Naive thymus-derived CD4-positive, alpha-beta T cell (primary cell): ENCODE measurements around the gene ZNF462. TPM values are rescaled to one million over a fixed set of nuclear protein-coding genes. Genes with fewer than 3 reads are reported as not detected.

Experiments
- ATAC-seq: fragments of 150-1000 bp; cut with Tn5 transposase; 2 replicates; pipeline ENCODE4 v1.10.0; 2021; ENCODE audit warnings: mild to moderate bottlenecking, moderate library complexity
- CTCF ChIA-PET: fragments of 350-600 bp; sonication (Branson Sonifier 250); formaldehyde crosslinking; loops from one replicate; lab custom pipeline; 2021; ENCODE audit warnings: antibody characterized with exemption; lab: Charles Lee
- POLR2A ChIA-PET: fragments of 350-600 bp; sonication (Branson Sonifier 250); formaldehyde crosslinking; loops from one replicate; lab custom pipeline; 2021; ENCODE audit warnings: antibody characterized with exemption, inconsistent platforms; lab: Charles Lee
- DNase-seq, 9 donors: peaks; one replicate each; pipeline versions ENCODE4 v3.0.0 to v3.0.0-alpha.2; 2020 to 2022; ENCODE audit warnings: mixed read lengths in 1 of 9
- H3K27ac ChIP-seq: one replicate; pipeline ENCODE4 v1.7.0; 2013; ENCODE audit warnings: mild to moderate bottlenecking, low read depth, low read length, moderate library complexity
- H3K27me3 ChIP-seq, 2 donors: one replicate each; pipeline ENCODE4 v1.7.0; 2013; ENCODE audit warnings: low read length in 2 of 2, mild to moderate bottlenecking in 2 of 2, moderate library complexity in 2 of 2; ENCODE audit not compliant: control insufficient read depth in 2 of 2, insufficient read depth in 2 of 2
- H3K36me3 ChIP-seq, 3 experiments: 1 replicate in 2 of 3; 2 replicates in 1 of 3; pipeline ENCODE4 v1.7.0; 2013; ENCODE audit warnings: low read length in 3 of 3, mild to moderate bottlenecking in 3 of 3, moderate library complexity in 1 of 3; ENCODE audit not compliant: insufficient read depth in 3 of 3, control insufficient read depth in 2 of 3
- H3K4me1 ChIP-seq, 2 donors: one replicate each; pipeline ENCODE4 v1.7.0; 2013; ENCODE audit warnings: low read length in 2 of 2, mild to moderate bottlenecking in 2 of 2, moderate library complexity in 1 of 2; ENCODE audit not compliant: control insufficient read depth in 2 of 2, insufficient read depth in 2 of 2
- H3K4me3 ChIP-seq: 2 replicates; pipeline ENCODE4 v1.7.0; 2013; ENCODE audit warnings: mild to moderate bottlenecking, low read length
- H3K9me3 ChIP-seq, 3 experiments: 1 replicate in 2 of 3; 2 replicates in 1 of 3; pipeline ENCODE4 v1.7.0; 2013; ENCODE audit warnings: low read length in 3 of 3; ENCODE audit not compliant: control insufficient read depth in 2 of 3
- H3K27ac Mint-ChIP-seq, 9 donors: one replicate each; pipeline ENCODE4 v1.8.0; 2020 to 2022; ENCODE audit warnings: mixed read lengths in 9 of 9, mild to moderate bottlenecking in 8 of 9, moderate library complexity in 5 of 9, inconsistent platforms in 2 of 9
- H3K27me3 Mint-ChIP-seq, 5 donors: one replicate each; pipeline ENCODE4 v1.8.0; 2021 to 2022; ENCODE audit warnings: mixed read lengths in 5 of 5, mild to moderate bottlenecking in 1 of 5
- H3K36me3 Mint-ChIP-seq, 5 donors: one replicate each; pipeline ENCODE4 v1.8.0; 2020 to 2022; ENCODE audit warnings: mixed read lengths in 5 of 5, mild to moderate bottlenecking in 3 of 5, inconsistent platforms in 1 of 5
- H3K4me1 Mint-ChIP-seq, 7 donors: one replicate each; pipeline ENCODE4 v1.8.0; 2020 to 2022; ENCODE audit warnings: mixed read lengths in 7 of 7, mild to moderate bottlenecking in 3 of 7, inconsistent platforms in 1 of 7
- H3K4me3 Mint-ChIP-seq, 10 donors: one replicate each; pipeline ENCODE4 v1.8.0; 2020 to 2022; ENCODE audit warnings: mild to moderate bottlenecking in 10 of 10, mixed read lengths in 10 of 10, moderate library complexity in 6 of 10, inconsistent platforms in 2 of 10
- H3K9me3 Mint-ChIP-seq, 11 donors: one replicate each; pipeline ENCODE4 v1.8.0; 2020 to 2022; ENCODE audit warnings: mixed read lengths in 11 of 11, mild to moderate bottlenecking in 4 of 11, inconsistent platforms in 1 of 11, moderate library complexity in 1 of 11
- intact Hi-C, 2 donors: fragments of 100-400 bp; cut with micrococcal nuclease; formaldehyde crosslinking; loops; one replicate each; pipeline ENCODE4 v1.15.1; 2023
- polyA plus RNA-seq, 2 donors: library from polyadenylated mRNA; unstranded; fragments of 300-500 nt; fragmentation: Illumina TruSeq; gene quantifications; one replicate each; pipeline ENCODE4 v1.2.3, GENCODE V29; 2021
- total RNA-seq, 6 experiments: library from RNA in 5 of 6; stranded (reverse) in 5 of 6; gene quantifications; 1 replicate in 5 of 6; 2 replicates in 1 of 6; pipeline ENCODE4 v1.2.3 and lab custom pipeline; 2021 to 2026

ZNF462 gene
- total and polyA plus RNA-seq, 7 experiments from 2014 or later, result 0.11 to 3.2 (median 0.53) TPM; not detected in 1

GRCh38 chr9:106934442-106935238, 71.7 kb downstream of the ZNF462 start:
- intact Hi-C loops, result no loop called here
- Histone ChIP-seq H3K36me3 (no peaks in the 10 kb centered on the region), H3K4me3 (no peak overlapping the region), H3K4me1 (no peaks in the 10 kb centered on the region), H3K27me3 (no peaks in the 10 kb centered on the region), H3K9me3 (no peaks in the 10 kb centered on the region), H3K27ac (no peak overlapping the region)
- no peak overlapping the region for H3K4me3 Mint-ChIP-seq
- no peak for DNase-seq
- ChIA-PET POLR2A (no interaction called here), CTCF (no interaction called here)
- no peak for ATAC-seq
- H3K27ac Mint-ChIP-seq, result no peak overlapping the region
- no peaks in the 10 kb centered on the region for H3K27me3 Mint-ChIP-seq
- no peaks in the 10 kb centered on the region for H3K4me1 Mint-ChIP-seq
- peaks cover 0 to 4% (median 0%) of the 10 kb centered on the region in 5 donors for H3K36me3 Mint-ChIP-seq
- peaks cover 0 to 9% (median 2%) of the 10 kb centered on the region in 11 donors for H3K9me3 Mint-ChIP-seq

GRCh38 chr9:106936680-106937079, 73.7 kb downstream of the ZNF462 start:
- Mint-ChIP-seq H3K4me1 (no peaks in the 10 kb centered on the region), H3K27me3 (no peaks in the 10 kb centered on the region), H3K4me3 (no peak overlapping the region), H3K27ac (no peak overlapping the region), H3K36me3 (no peaks in the 10 kb centered on the region), H3K9me3 (peaks cover 0 to 8% (median 0%) of the 10 kb centered on the region in 11 donors)
- ChIA-PET POLR2A (no interaction called here), CTCF (no interaction called here)
- Histone ChIP-seq H3K36me3 (no peaks in the 10 kb centered on the region), H3K4me3 (no peak overlapping the region), H3K9me3 (no peaks in the 10 kb centered on the region), H3K4me1 (no peaks in the 10 kb centered on the region), H3K27me3 (no peaks in the 10 kb centered on the region), H3K27ac (no peak overlapping the region)
- DNase-seq, result no peak
- ATAC-seq, result no peak
- intact Hi-C loops, result no loop called here

GRCh38 chr9:106941916-106942315, 79.0 kb downstream of the ZNF462 start:
- Mint-ChIP-seq H3K9me3 (peaks cover 0 to 5% (median 0%) of the 10 kb centered on the region in 11 donors), H3K27ac (no peak overlapping the region), H3K27me3 (no peaks in the 10 kb centered on the region), H3K4me1 (no peaks in the 10 kb centered on the region), H3K36me3 (no peaks in the 10 kb centered on the region), H3K4me3 (no peak overlapping the region)
- Histone ChIP-seq H3K4me3 (no peak overlapping the region), H3K4me1 (no peaks in the 10 kb centered on the region), H3K27ac (no peak overlapping the region), H3K9me3 (no peaks in the 10 kb centered on the region), H3K27me3 (no peaks in the 10 kb centered on the region), H3K36me3 (no peaks in the 10 kb centered on the region)
- intact Hi-C loops, result no loop called here
- CTCF ChIA-PET, result no interaction called here
- POLR2A ChIA-PET, result no interaction called here
- DNase-seq, result no peak
- no peak for ATAC-seq

GRCh38 chr9:106945727-106946660, 83.0 kb downstream of the ZNF462 start:
- CTCF ChIA-PET, result no interaction called here
- H3K4me3 ChIP-seq, result no peak overlapping the region

GRCh38 chr9:106947106-106947900, 84.3 kb downstream of the ZNF462 start:
- Histone ChIP-seq H3K27ac (no peak overlapping the region), H3K9me3 (no peaks in the 10 kb centered on the region), H3K27me3 (no peaks in the 10 kb centered on the region), H3K36me3 (no peaks in the 10 kb centered on the region), H3K4me1 (no peaks in the 10 kb centered on the region), H3K4me3 (no peak overlapping the region)
- ATAC-seq (no peak), DNase-seq (no peak)
- intact Hi-C loops, result no loop called here
- ChIA-PET POLR2A (no interaction called here), CTCF (interaction anchor here (0.6 kb wide), 1 partner anchor 527 kb away, joined by 3 read pairs; no protein-coding TSS in a partner anchor)
- Mint-ChIP-seq H3K27ac (no peak overlapping the region), H3K9me3 (peaks cover 0 to 3% (median 0%) of the 10 kb centered on the region in 11 donors), H3K4me3 (no peak overlapping the region), H3K27me3 (no peaks in the 10 kb centered on the region), H3K4me1 (no peaks in the 10 kb centered on the region), H3K36me3 (no peaks in the 10 kb centered on the region)

More at GRCh38 chr9:106945727-106946660, 83.0 kb downstream of the ZNF462 start:
- H3K4me1 Mint-ChIP-seq, result no peaks in the 10 kb centered on the region
- no peaks in the 10 kb centered on the region for H3K27me3 ChIP-seq
- no peak for ATAC-seq
- H3K36me3 Mint-ChIP-seq, result no peaks in the 10 kb centered on the region
- H3K4me3 Mint-ChIP-seq, result no peak overlapping the region
- intact Hi-C loops, result no loop called here
- peaks cover 0 to 3% (median 0%) of the 10 kb centered on the region in 11 donors for H3K9me3 Mint-ChIP-seq
- no peaks in the 10 kb centered on the region for H3K9me3 ChIP-seq
- no peak overlapping the region for H3K27ac Mint-ChIP-seq
- no peaks in the 10 kb centered on the region for H3K27me3 Mint-ChIP-seq
- H3K4me1 ChIP-seq, result no peaks in the 10 kb centered on the region
- no peak for DNase-seq
- no peak overlapping the region for H3K27ac ChIP-seq
- H3K36me3 ChIP-seq, result no peaks in the 10 kb centered on the region
- POLR2A ChIA-PET, result no interaction called here

GRCh38 chr9:106953174-106953573, 90.2 kb downstream of the ZNF462 start:
- ATAC-seq (no peak), DNase-seq (no peak)
- Mint-ChIP-seq H3K4me3 (no peak overlapping the region), H3K27ac (no peak overlapping the region), H3K4me1 (peaks cover 0 to 17% (median 4%) of the 10 kb centered on the region in 7 donors), H3K27me3 (peaks cover 0 to 7% (median 7%) of the 10 kb centered on the region in 5 donors), H3K9me3 (peaks cover 0 to 14% (median 0%) of the 10 kb centered on the region in 11 donors), H3K36me3 (peaks cover 0 to 4% (median 0%) of the 10 kb centered on the region in 5 donors)
- H3K27me3 ChIP-seq, result no peaks in the 10 kb centered on the region
- no peaks in the 10 kb centered on the region for H3K4me1 ChIP-seq
- ChIA-PET POLR2A (no interaction called here), CTCF (no interaction called here)
- intact Hi-C loops, result no loop called here
- H3K9me3 ChIP-seq, result no peaks in the 10 kb centered on the region
- H3K4me3 ChIP-seq, result no peak overlapping the region
- H3K36me3 ChIP-seq, result no peaks in the 10 kb centered on the region
- H3K27ac ChIP-seq, result no peak overlapping the region
